B cell (primary cell): ENCODE results near the gene ZC3HAV1. TPM values are rescaled to one million over a fixed set of nuclear protein-coding genes. Genes with fewer than 3 reads are reported as not detected.
"Not testable (repeated sequence)": the region's sequence is repeated elsewhere in the genome, so short reads cannot be mapped to it uniquely, and the experiment has no call there.

Experiments used
- ATAC-seq: fragments of 200-7000 bp; cut with Tn5 transposase; one replicate; pipeline ENCODE4 v1.10.0; 2021; ENCODE audit warnings: low read depth, mild to moderate bottlenecking, moderate number of reproducible peaks, moderate library complexity
- CTCF ChIA-PET: fragments of 350-600 bp; sonication (Branson Sonifier 250); formaldehyde crosslinking; loops from one replicate; lab custom pipeline; 2021; ENCODE audit warnings: antibody characterized with exemption, inconsistent platforms; lab: Charles Lee
- POLR2A ChIA-PET: fragments of 350-600 bp; sonication (Branson Sonifier 250); formaldehyde crosslinking; loops from one replicate; lab custom pipeline; 2021; ENCODE audit warnings: antibody characterized with exemption; lab: Charles Lee
- DNase-seq: peaks from one replicate; pipeline ENCODE4 v3.0.0; 2013
- H2AFZ ChIP-seq: 2 replicates; pipeline ENCODE4 v1.6.1; 2012; ENCODE audit warnings: mild to moderate bottlenecking, low read depth, low read length; ENCODE audit not compliant: insufficient read depth, poor library complexity, severe bottlenecking
- H3K27ac ChIP-seq, 2 donors: 1 replicate in 1 of 2; 2 replicates in 1 of 2; pipeline ENCODE4 v1.5.1; 2012 to 2013; ENCODE audit warnings: low read length in 2 of 2, mild to moderate bottlenecking in 2 of 2, moderate library complexity in 1 of 2
- H3K27me3 ChIP-seq, 4 experiments: fragments of 200-600 bp in 1 of 4; sonication (generic) in 1 of 4; replicated peaks in 1 of 4; 1 replicate in 2 of 4; 2 replicates in 2 of 4; pipeline versions ENCODE4 v1.6.1 to v1.7.0; 2013 to 2016; ENCODE audit warnings: low read length in 3 of 4, mild to moderate bottlenecking in 2 of 4, mixed read lengths in 1 of 4, moderate library complexity in 1 of 4; ENCODE audit not compliant: insufficient read depth in 4 of 4, control insufficient read depth in 3 of 4; ENCODE audit errors: control extremely low read depth in 1 of 4
- H3K36me3 ChIP-seq, 2 experiments: replicated peaks in 1 of 2; 1 replicate in 1 of 2; 2 replicates in 1 of 2; pipeline versions ENCODE4 v1.6.1 to v1.7.1; 2013; ENCODE audit warnings: low read length in 1 of 2; ENCODE audit not compliant: insufficient read depth in 2 of 2, control insufficient read depth in 1 of 2; ENCODE audit errors: control extremely low read depth in 1 of 2, extremely low read depth in 1 of 2
- H3K4me1 ChIP-seq, 2 donors: fragments of 200-600 bp in 1 of 2; sonication (generic) in 1 of 2; 1 replicate in 1 of 2; 2 replicates in 1 of 2; pipeline versions ENCODE4 v1.5.1 to v1.6.1; 2013 to 2017; ENCODE audit warnings: low read length in 2 of 2; ENCODE audit not compliant: control insufficient read depth in 2 of 2, insufficient read depth in 2 of 2
- H3K4me2 ChIP-seq: replicated peaks from 2 replicates; pipeline ENCODE3; 2012; ENCODE audit warnings: mild to moderate bottlenecking, low read depth, low read length; ENCODE audit not compliant: poor library complexity, severe bottlenecking
- H3K4me3 ChIP-seq, 5 experiments: fragments of 200-600 bp in 1 of 5; sonication (generic) in 1 of 5; 1 replicate in 3 of 5; 2 replicates in 2 of 5; pipeline versions ENCODE4 v1.5.1 to v1.7.0; 2011 to 2016; ENCODE audit warnings: low read length in 4 of 5, mild to moderate bottlenecking in 4 of 5, low read depth in 2 of 5, control low read depth in 1 of 5, moderate library complexity in 1 of 5; ENCODE audit not compliant: insufficient read depth in 1 of 5; ENCODE audit errors: control extremely low read depth in 1 of 5, extremely low read depth in 1 of 5
- H3K79me2 ChIP-seq: fragments of 200-600 bp; sonication (generic); one replicate; pipeline ENCODE4 v1.6.0; 2016; ENCODE audit warnings: low read length; ENCODE audit not compliant: control insufficient read depth, insufficient read depth
- H3K9ac ChIP-seq: fragments of 200-600 bp; sonication (generic); 2 replicates; pipeline ENCODE4 v1.6.1; 2017; ENCODE audit warnings: mild to moderate bottlenecking, low read length, moderate library complexity
- H3K9me3 ChIP-seq, 3 donors: one replicate each; pipeline versions ENCODE4 v1.6.1 to v1.7.1; 2013; ENCODE audit warnings: low read length in 2 of 3; ENCODE audit not compliant: control insufficient read depth in 2 of 3, insufficient read depth in 1 of 3; ENCODE audit errors: control extremely low read depth in 1 of 3
- H4K20me1 ChIP-seq: 2 replicates; pipeline ENCODE4 v1.6.0; 2012; ENCODE audit warnings: mild to moderate bottlenecking, low read length; ENCODE audit not compliant: insufficient read depth, control insufficient read depth, poor library complexity, severe bottlenecking
- H3K27ac Mint-ChIP-seq: one replicate; pipeline ENCODE4 v1.8.0; 2021; ENCODE audit warnings: mixed read lengths
- H3K27me3 Mint-ChIP-seq: one replicate; pipeline ENCODE4 v1.8.0; 2021; ENCODE audit warnings: mixed read lengths
- H3K4me1 Mint-ChIP-seq: one replicate; pipeline ENCODE4 v1.8.0; 2021; ENCODE audit warnings: mixed read lengths
- H3K4me3 Mint-ChIP-seq: one replicate; pipeline ENCODE4 v1.8.0; 2021; ENCODE audit warnings: mixed read lengths
- H3K9me3 Mint-ChIP-seq: one replicate; pipeline ENCODE4 v1.8.0; 2022; ENCODE audit warnings: mixed read lengths; ENCODE audit not compliant: insufficient read depth
- CTCF ChIP-seq: fragments of 200-600 bp; IDR thresholded peaks from one replicate; pipeline ENCODE4 v1.8.0; 2022; ENCODE audit warnings: antibody characterized with exemption, mild to moderate bottlenecking
- EZH2 ChIP-seq: IDR thresholded peaks from 2 replicates; pipeline ENCODE4 v1.6.1; 2012; ENCODE audit warnings: borderline replicate concordance, low read depth, mild to moderate bottlenecking, moderate library complexity, low read length; ENCODE audit not compliant: insufficient read depth, poor library complexity, severe bottlenecking
- WGBS: methylation state at CpG from one replicate; pipeline ENCODE4 v1.1.5; 2013; ENCODE audit warnings: missing lambda C conversion rate; ENCODE audit not compliant: insufficient coverage; 5-methylcytosine and 5-hydroxymethylcytosine counted together
- intact Hi-C: fragments of 100-400 bp; cut with micrococcal nuclease; formaldehyde crosslinking; loops from one replicate; pipeline ENCODE4 v1.10.0; 2022
- polyA plus RNA-seq: library from polyadenylated mRNA; depleted of rRNA; stranded (reverse); fragments of >200 nt; gene quantifications from 2 replicates; pipeline ENCODE4 v1.2.3, GENCODE V29; 2012
- total RNA-seq, 2 donors: library from RNA; stranded (reverse); fragments of 120-200 nt in 1 of 2; gene quantifications; 1 replicate in 1 of 2; 2 replicates in 1 of 2; pipeline versions ENCODE4 v1.2.3 to v1.2.4, GENCODE V29; 2013 to 2022

ZC3HAV1 gene
- total and polyA plus RNA-seq, 2 donors (not counting 1 experiment from before 2014, with no cell fraction given) = 45.9 to 101 TPM

GRCh38 chr7:139103057-139103815, 6.3 kb downstream of the ZC3HAV1 start:
- Histone ChIP-seq H4K20me1 (peaks cover 33% of the 10 kb centered on the region), H3K4me3 (peak overlapping the region in 4 of 5 experiments; percentile 58 to 95 (median 84)), H2AFZ (no peak overlapping the region), H3K4me1 (peaks cover 35 to 47% of the 10 kb centered on the region in 2 donors), H3K4me2 (peak overlapping the region; percentile 76), H3K27ac (peak overlapping the region; percentile 61 to 96), H3K9ac (peak overlapping the region; percentile 95), H3K79me2 (peaks cover 96% of the 10 kb centered on the region), H3K36me3 (peaks cover 5 to 10% of the 10 kb centered on the region in 2 experiments), H3K27me3 (no peaks in the 10 kb centered on the region), H3K9me3 (peaks cover 0 to 13% (median 0%) of the 10 kb centered on the region in 3 donors)
- POLR2A ChIA-PET = interaction anchor here (0.6 to 1.9 kb wide), 3 partner anchors 16 to 256 kb away, joined by 3 to 12 read pairs (median 4); partner anchors contain the start of gene LUC7L2
- Mint-ChIP-seq H3K9me3 (no peaks in the 10 kb centered on the region), H3K4me3 (peak overlapping the region; percentile 89), H3K4me1 (peaks cover 54% of the 10 kb centered on the region), H3K27ac (peak overlapping the region; percentile 87), H3K27me3 (no peaks in the 10 kb centered on the region)
- no CpG with 5 or more reads among the region's 5 CpGs for WGBS
- no peak for DNase-seq
- TF ChIP-seq CTCF (no peak), EZH2 (no peak)
- intact Hi-C loops = no loop called here
- CTCF ChIA-PET = interaction anchor here (2.2 to 4.0 kb wide), 2 partner anchors 8 to 28 kb away, joined by 14 to 18 read pairs; no protein-coding TSS in a partner anchor
- ATAC-seq = no peak

DNA sequence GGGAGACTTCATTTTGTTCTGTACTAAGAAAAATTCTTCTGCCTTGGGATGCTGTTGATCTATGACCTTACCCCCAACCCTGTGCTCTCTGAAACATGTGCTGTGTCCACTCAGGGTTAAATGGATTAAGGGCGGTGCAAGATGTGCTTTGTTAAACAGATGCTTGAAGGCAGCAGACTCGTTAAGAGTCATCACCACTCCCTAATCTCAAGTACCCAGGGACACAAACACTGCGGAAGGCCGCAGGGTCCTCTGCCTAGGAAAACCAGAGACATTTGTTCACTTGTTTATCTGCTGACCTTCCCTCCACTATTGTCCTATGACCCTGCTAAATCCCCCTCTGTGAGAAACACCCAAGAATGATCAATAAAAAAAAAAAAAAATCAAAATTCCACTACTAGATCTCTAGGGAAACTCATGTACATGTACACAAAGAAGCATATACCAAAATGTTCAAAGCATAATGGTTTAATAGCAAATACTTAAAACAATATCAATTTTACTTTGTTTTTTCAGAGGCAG, 7.8 kb downstream of the ZC3HAV1 start:
- H2AFZ ChIP-seq, POLR2A ChIA-PET, intact Hi-C loops, DNase-seq, H3K4me3 ChIP-seq, H3K9ac ChIP-seq, ATAC-seq, H3K27me3 ChIP-seq, H3K27me3 Mint-ChIP-seq, H3K4me3 Mint-ChIP-seq, H3K9me3 Mint-ChIP-seq: not testable (repeated sequence)
- peaks cover 3 to 22% of the 10 kb centered on the region in 2 experiments for H3K36me3 ChIP-seq
- peak overlapping the region in 1 of 2 donors; percentile 55 for H3K27ac ChIP-seq
- 100% methylated on average over 2 of the region's 4 CpGs for WGBS
- Mint-ChIP-seq H3K27ac (peak overlapping the region; percentile 11), H3K4me1 (peaks cover 53% of the 10 kb centered on the region)
- H4K20me1 ChIP-seq = peaks cover 31% of the 10 kb centered on the region
- H3K79me2 ChIP-seq = peaks cover 95% of the 10 kb centered on the region
- H3K9me3 ChIP-seq = peaks cover 0 to 13% (median 0%) of the 10 kb centered on the region in 3 donors
- H3K4me2 ChIP-seq = peak overlapping the region; percentile 49
- H3K4me1 ChIP-seq = peaks cover 37 to 55% of the 10 kb centered on the region in 2 donors
- CTCF ChIA-PET = interaction anchor here (4.0 kb wide), 1 partner anchor 27 kb away, joined by 14 read pairs; no protein-coding TSS in a partner anchor
